GM23338 (cell line): ENCODE measurements around the gene IL17C. TPM values are rescaled to one million over a fixed set of nuclear protein-coding genes. Genes with fewer than 3 reads are reported as not detected.

Experiments used
- ATAC-seq: fragments of 200-7000 bp; cut with Tn5 transposase; 3 replicates; pipeline ENCODE4 v1.9.1; 2020
- DNase-seq: peaks from one replicate; pipeline ENCODE4 v3.0.0-alpha.2; 2015; ENCODE audit warnings: low spot score
- H2AFZ ChIP-seq: fragments of 200-600 bp; sonication (generic); 2 replicates; pipeline ENCODE4 v1.8.0; 2016; ENCODE audit warnings: antibody characterized with exemption, mild to moderate bottlenecking, moderate library complexity
- H3F3A ChIP-seq: fragments of 200-600 bp; sonication (generic); replicated peaks from 2 replicates; pipeline ENCODE4 v1.8.0; 2017; ENCODE audit warnings: antibody characterized with exemption, mixed run types, low read depth
- H3K27ac ChIP-seq: fragments of 200-600 bp; sonication (generic); 2 replicates; pipeline ENCODE4 v1.6.1; 2016; ENCODE audit warnings: low read depth
- H3K27me3 ChIP-seq: fragments of 200-600 bp; sonication (generic); 2 replicates; pipeline ENCODE4 v1.8.0; 2016; ENCODE audit warnings: mild to moderate bottlenecking, mixed run types, moderate library complexity; ENCODE audit not compliant: insufficient read depth
- H3K36me3 ChIP-seq: fragments of 200-600 bp; sonication (generic); 2 replicates; pipeline ENCODE4 v1.8.0; 2016; ENCODE audit warnings: mild to moderate bottlenecking; ENCODE audit not compliant: insufficient read depth
- H3K4me1 ChIP-seq: fragments of 200-600 bp; sonication (generic); 2 replicates; pipeline ENCODE4 v1.8.0; 2016; ENCODE audit warnings: mild to moderate bottlenecking, moderate library complexity; ENCODE audit not compliant: insufficient read depth
- H3K4me2 ChIP-seq: fragments of 200-600 bp; sonication (generic); 2 replicates; pipeline ENCODE4 v1.7.1; 2017; ENCODE audit warnings: mixed run types
- H3K4me3 ChIP-seq: fragments of 200-600 bp; sonication (generic); 2 replicates; pipeline ENCODE4 v1.6.1; 2016; ENCODE audit warnings: mixed run types
- H3K79me2 ChIP-seq: fragments of 200-600 bp; sonication (generic); replicated peaks from 2 replicates; pipeline ENCODE4 v1.8.0; 2017; ENCODE audit warnings: mild to moderate bottlenecking; ENCODE audit not compliant: insufficient read depth
- H3K9me2 ChIP-seq: fragments of 200-600 bp; sonication (generic); 2 replicates; pipeline ENCODE4 v1.8.0; 2017; ENCODE audit not compliant: insufficient read depth
- H4K20me1 ChIP-seq: fragments of 200-600 bp; sonication (generic); replicated peaks from 2 replicates; pipeline ENCODE4 v1.8.0; 2017; ENCODE audit warnings: mild to moderate bottlenecking; ENCODE audit not compliant: insufficient read depth
- H3K27ac Mint-ChIP-seq: 2 replicates; pipeline ENCODE4 v1.8.0; 2020; ENCODE audit warnings: inconsistent platforms, mild to moderate bottlenecking, moderate library complexity, mixed read lengths
- H3K27me3 Mint-ChIP-seq: 3 replicates; pipeline ENCODE4 v1.8.0; 2022; ENCODE audit warnings: low read depth, mild to moderate bottlenecking, moderate library complexity, mixed read lengths, inconsistent platforms; ENCODE audit not compliant: insufficient read depth, poor library complexity
- H3K36me3 Mint-ChIP-seq: 3 replicates; pipeline ENCODE4 v1.8.0; 2021; ENCODE audit warnings: low read depth, mild to moderate bottlenecking, inconsistent platforms, moderate library complexity, mixed read lengths
- H3K4me1 Mint-ChIP-seq: 3 replicates; pipeline ENCODE4 v1.8.0; 2020; ENCODE audit warnings: mild to moderate bottlenecking, inconsistent platforms, mixed read lengths
- H3K4me3 Mint-ChIP-seq: 3 replicates; pipeline ENCODE4 v1.8.0; 2021; ENCODE audit warnings: moderate library complexity, mild to moderate bottlenecking, inconsistent platforms, mixed read lengths
- H3K9me3 Mint-ChIP-seq: 3 replicates; pipeline ENCODE4 v1.8.0; 2020; ENCODE audit warnings: moderate library complexity, mild to moderate bottlenecking, inconsistent platforms, mixed read lengths
- CREB1 ChIP-seq: fragments of 250-450 bp; sonication (Bioruptor Pico); IDR thresholded peaks from 2 replicates; pipeline ENCODE4 v1.5.0; 2020; ENCODE audit warnings: low read depth, mild to moderate bottlenecking, moderate library complexity
- EZH2phosphoT487 ChIP-seq: fragments of 200-600 bp; sonication (generic); IDR thresholded peaks from one replicate; pipeline ENCODE4 v1.8.1; 2018; ENCODE audit warnings: antibody characterized with exemption; ENCODE audit not compliant: unreplicated experiment
- NANOG ChIP-seq: IDR thresholded peaks from 2 replicates; pipeline ENCODE4 v1.6.1; 2016; ENCODE audit warnings: antibody characterized with exemption, borderline replicate concordance
- POLR2AphosphoS5 ChIP-seq: IDR thresholded peaks from 2 replicates; pipeline ENCODE4 v1.6.1; 2016; ENCODE audit warnings: antibody characterized with exemption, low read depth
- STAT1 ChIP-seq: IDR thresholded peaks from one replicate; pipeline ENCODE4 v1.6.1; 2016; ENCODE audit warnings: antibody characterized with exemption; ENCODE audit not compliant: unreplicated experiment
- ZNF114 ChIP-seq: fragments of 250-450 bp; sonication (Bioruptor Pico); IDR thresholded peaks from 2 replicates; pipeline ENCODE4 v1.5.0; 2020; ENCODE audit warnings: mild to moderate bottlenecking, moderate library complexity
- ZNF331 ChIP-seq: fragments of 250-450 bp; sonication (Bioruptor Pico); IDR thresholded peaks from 2 replicates; pipeline ENCODE4 v1.5.0; 2020; ENCODE audit warnings: low read depth, mild to moderate bottlenecking, moderate library complexity
- polyA plus RNA-seq: library from polyadenylated mRNA; unstranded; fragments of >200 nt; fragmentation: Nextera tagmentation; extraction: Ambion mirVana; gene quantifications from 2 replicates; pipeline ENCODE4 v1.2.1, GENCODE V29; 2016
- total RNA-seq: library from RNA; depleted of rRNA; stranded (reverse); fragments of >200 nt; shearing (Covaris generic); gene quantifications from 2 replicates; pipeline ENCODE4 v1.2.3, GENCODE V29; 2014
- TF ChIP-seq, protein P1 (sequence below): IDR thresholded peaks from one replicate; pipeline ENCODE4 v1.6.1; 2018; ENCODE audit warnings: antibody characterized with exemption; ENCODE audit not compliant: unreplicated experiment
- TF ChIP-seq, protein P2 (sequence below), 2 experiments: fragments of 200-600 bp in 1 of 2; sonication (generic) in 1 of 2; conservative IDR thresholded peaks; 2 replicates each; pipeline versions ENCODE4 v1.5.1 to v1.6.1; 2016 to 2017; ENCODE audit warnings: antibody characterized with exemption in 2 of 2, low read depth in 2 of 2, mild to moderate bottlenecking in 2 of 2, moderate library complexity in 1 of 2

IL17C gene
- total and polyA plus RNA-seq, 2 experiments from 2014 or later, result 2.7 to 3.9 TPM

DNA sequence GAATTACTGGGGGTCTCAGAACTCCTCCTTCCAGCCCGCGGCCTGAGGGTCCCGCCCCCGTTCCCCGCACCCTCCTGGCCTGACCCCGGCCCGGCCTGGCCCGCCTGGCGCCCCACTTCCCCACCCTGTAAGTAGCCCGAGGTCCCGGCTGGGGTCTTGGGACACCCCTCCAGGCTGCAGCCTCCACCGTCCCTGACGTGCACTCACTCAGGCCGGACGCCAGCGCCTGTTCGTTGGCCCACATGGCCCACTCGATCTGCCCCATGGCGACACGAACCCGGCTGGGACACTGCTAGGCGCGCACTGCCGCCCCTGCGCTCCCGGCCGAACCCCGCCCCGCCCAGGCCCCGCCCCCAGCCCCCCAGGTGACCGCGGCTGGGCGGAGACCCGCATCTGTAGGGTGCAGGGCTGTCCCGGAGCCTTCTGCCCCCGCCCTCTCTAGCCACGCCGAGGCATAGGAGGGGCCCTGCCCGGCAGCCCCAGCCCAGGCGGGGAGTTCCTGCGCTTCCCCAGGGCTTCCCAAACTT, 12.4 kb downstream of the IL17C start, which contains the start of gene CYBA:
CYBA (minus strand) TSS at position 305 of the 527 bp plus-strand sequence; CDS start at position 265, 40 bp downstream.
- peaks cover 11% of the 10 kb centered on the region; the same call in 1 of the 2 replicates for H3K4me1 ChIP-seq
- TF ChIP-seq POLR2AphosphoS5, result peak; percentile 96
- TF ChIP-seq NANOG, result no peak
- 0 out of 2 replicates have a peak, but pooled peaks cover 4% of the 10 kb centered on the region for H3F3A ChIP-seq
- peak; percentile 87 for ATAC-seq
- peaks cover 4% of the 10 kb centered on the region for H3K27me3 Mint-ChIP-seq
- H3K27ac Mint-ChIP-seq, result peak within 1 kb of the TSS; percentile 44
- H3K36me3 ChIP-seq, result no peaks in the 10 kb centered on the region; the same call in 1 of the 2 replicates
- peak within 1 kb of the TSS; percentile 87 for H3K4me3 Mint-ChIP-seq
- DNase-seq, result peak; percentile 81
- H3K36me3 Mint-ChIP-seq, result peaks cover 17% of the 10 kb centered on the region
- peaks cover 8% of the 10 kb centered on the region; the same call in 2 of the 3 replicates for H3K4me1 Mint-ChIP-seq
- H3K4me3 ChIP-seq, result peak within 1 kb of the TSS; percentile 96
- peak within 1 kb of the TSS; percentile 76; the same call in 1 of the 2 replicates for H3K27ac ChIP-seq
- H3K9me2 ChIP-seq, result no peaks in the 10 kb centered on the region
- no peaks in the 10 kb centered on the region for H3K27me3 ChIP-seq
- peak within 1 kb of the TSS; percentile 98 for H3K4me2 ChIP-seq
- H3K79me2 ChIP-seq, result peaks cover 14% of the 10 kb centered on the region; the same call in 1 of the 2 replicates
- H2AFZ ChIP-seq, result no peak within 1 kb of the TSS
- no peaks in the 10 kb centered on the region for H3K9me3 Mint-ChIP-seq
- peaks cover 7% of the 10 kb centered on the region; the same call in 1 of the 2 replicates for H4K20me1 ChIP-seq

DNA sequence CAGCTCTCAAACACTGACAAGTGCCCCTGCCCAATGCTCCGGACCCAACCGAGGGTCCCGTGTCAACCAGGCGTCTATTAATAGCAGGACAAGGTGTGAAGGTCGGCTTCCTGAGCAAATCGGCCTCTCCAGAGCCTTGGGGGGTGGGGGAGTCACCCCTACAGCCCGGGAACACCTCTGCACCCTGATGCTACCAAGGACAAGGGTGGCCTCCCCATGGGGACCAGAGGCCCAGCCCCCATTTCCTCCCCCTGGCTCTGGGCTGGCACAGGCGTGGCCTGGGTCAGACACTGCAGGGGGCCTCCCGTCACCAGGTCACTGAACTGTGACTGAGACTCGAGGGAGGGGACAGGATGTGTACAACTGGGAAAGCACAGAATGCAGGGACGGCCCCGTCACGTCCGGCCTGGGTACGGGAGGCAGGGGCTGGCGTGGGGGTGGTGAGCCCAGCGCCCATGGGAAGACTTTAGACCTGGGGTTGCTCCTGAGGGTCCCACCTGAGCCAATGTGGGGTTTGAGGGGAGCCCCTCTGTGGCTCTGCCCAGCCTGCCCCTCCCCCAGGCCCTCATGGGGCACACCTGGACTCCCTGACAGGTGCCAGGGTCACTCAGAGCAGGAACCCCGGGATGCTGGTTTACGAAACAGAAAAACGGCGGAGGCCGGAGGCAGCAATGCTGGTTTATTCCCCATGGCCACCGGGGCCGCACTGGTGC, 13.1 kb downstream of the IL17C start:
- H3K9me3 Mint-ChIP-seq, result no peaks in the 10 kb centered on the region
- peak; percentile 48 for DNase-seq
- H3K4me2 ChIP-seq, result peak overlapping the region; percentile 98
- H3K4me1 Mint-ChIP-seq, result peaks cover 8% of the 10 kb centered on the region; the same call in 2 of the 3 replicates
- peak overlapping the region; percentile 76; the same call in 1 of the 2 replicates for H3K27ac ChIP-seq
- H3F3A ChIP-seq, result 0 out of 2 replicates have a peak, but pooled peaks cover 4% of the 10 kb centered on the region
- no peaks in the 10 kb centered on the region for H3K27me3 ChIP-seq
- H3K36me3 ChIP-seq, result no peaks in the 10 kb centered on the region; the same call in 1 of the 2 replicates
- H3K4me3 Mint-ChIP-seq, result peak overlapping the region; percentile 87
- peaks cover 14% of the 10 kb centered on the region; the same call in 1 of the 2 replicates for H3K79me2 ChIP-seq
- peak overlapping the region; percentile 96 for H3K4me3 ChIP-seq
- H2AFZ ChIP-seq, result no peak overlapping the region
- no peak for ATAC-seq
- H4K20me1 ChIP-seq, result peaks cover 7% of the 10 kb centered on the region; the same call in 1 of the 2 replicates
- peaks cover 4% of the 10 kb centered on the region for H3K27me3 Mint-ChIP-seq
- no peaks in the 10 kb centered on the region for H3K9me2 ChIP-seq
- peaks cover 17% of the 10 kb centered on the region for H3K36me3 Mint-ChIP-seq
- H3K27ac Mint-ChIP-seq, result no peak overlapping the region
- H3K4me1 ChIP-seq, result peaks cover 11% of the 10 kb centered on the region; the same call in 1 of the 2 replicates
- TF ChIP-seq, protein P1, sequence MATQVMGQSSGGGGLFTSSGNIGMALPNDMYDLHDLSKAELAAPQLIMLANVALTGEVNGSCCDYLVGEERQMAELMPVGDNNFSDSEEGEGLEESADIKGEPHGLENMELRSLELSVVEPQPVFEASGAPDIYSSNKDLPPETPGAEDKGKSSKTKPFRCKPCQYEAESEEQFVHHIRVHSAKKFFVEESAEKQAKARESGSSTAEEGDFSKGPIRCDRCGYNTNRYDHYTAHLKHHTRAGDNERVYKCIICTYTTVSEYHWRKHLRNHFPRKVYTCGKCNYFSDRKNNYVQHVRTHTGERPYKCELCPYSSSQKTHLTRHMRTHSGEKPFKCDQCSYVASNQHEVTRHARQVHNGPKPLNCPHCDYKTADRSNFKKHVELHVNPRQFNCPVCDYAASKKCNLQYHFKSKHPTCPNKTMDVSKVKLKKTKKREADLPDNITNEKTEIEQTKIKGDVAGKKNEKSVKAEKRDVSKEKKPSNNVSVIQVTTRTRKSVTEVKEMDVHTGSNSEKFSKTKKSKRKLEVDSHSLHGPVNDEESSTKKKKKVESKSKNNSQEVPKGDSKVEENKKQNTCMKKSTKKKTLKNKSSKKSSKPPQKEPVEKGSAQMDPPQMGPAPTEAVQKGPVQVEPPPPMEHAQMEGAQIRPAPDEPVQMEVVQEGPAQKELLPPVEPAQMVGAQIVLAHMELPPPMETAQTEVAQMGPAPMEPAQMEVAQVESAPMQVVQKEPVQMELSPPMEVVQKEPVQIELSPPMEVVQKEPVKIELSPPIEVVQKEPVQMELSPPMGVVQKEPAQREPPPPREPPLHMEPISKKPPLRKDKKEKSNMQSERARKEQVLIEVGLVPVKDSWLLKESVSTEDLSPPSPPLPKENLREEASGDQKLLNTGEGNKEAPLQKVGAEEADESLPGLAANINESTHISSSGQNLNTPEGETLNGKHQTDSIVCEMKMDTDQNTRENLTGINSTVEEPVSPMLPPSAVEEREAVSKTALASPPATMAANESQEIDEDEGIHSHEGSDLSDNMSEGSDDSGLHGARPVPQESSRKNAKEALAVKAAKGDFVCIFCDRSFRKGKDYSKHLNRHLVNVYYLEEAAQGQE, result no peak
- TF ChIP-seq CREB1 (CRISPR knock-in tag) (no peak), STAT1 (no peak), ZNF331 (no peak), EZH2phosphoT487 (no peak), NANOG (no peak), POLR2AphosphoS5 (no peak), ZNF114 (no peak)
- TF ChIP-seq, protein P2, sequence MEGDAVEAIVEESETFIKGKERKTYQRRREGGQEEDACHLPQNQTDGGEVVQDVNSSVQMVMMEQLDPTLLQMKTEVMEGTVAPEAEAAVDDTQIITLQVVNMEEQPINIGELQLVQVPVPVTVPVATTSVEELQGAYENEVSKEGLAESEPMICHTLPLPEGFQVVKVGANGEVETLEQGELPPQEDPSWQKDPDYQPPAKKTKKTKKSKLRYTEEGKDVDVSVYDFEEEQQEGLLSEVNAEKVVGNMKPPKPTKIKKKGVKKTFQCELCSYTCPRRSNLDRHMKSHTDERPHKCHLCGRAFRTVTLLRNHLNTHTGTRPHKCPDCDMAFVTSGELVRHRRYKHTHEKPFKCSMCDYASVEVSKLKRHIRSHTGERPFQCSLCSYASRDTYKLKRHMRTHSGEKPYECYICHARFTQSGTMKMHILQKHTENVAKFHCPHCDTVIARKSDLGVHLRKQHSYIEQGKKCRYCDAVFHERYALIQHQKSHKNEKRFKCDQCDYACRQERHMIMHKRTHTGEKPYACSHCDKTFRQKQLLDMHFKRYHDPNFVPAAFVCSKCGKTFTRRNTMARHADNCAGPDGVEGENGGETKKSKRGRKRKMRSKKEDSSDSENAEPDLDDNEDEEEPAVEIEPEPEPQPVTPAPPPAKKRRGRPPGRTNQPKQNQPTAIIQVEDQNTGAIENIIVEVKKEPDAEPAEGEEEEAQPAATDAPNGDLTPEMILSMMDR (conservative IDR thresholded peaks at IDR 0.05; ENCODE audit: low read depth in 2 of 2), result no peak
